Activated gamma-delta T cell treated with anti-CD3 and anti-CD28 coated beads, Interleukin-2, amount 50 U/mL, for 16 hours (primary cell): ENCODE results near the gene CFB.

ENCODE experiments used
- DNase-seq: peaks from one replicate; pipeline ENCODE4 v3.0.0-alpha.2; 2020; ENCODE audit warnings: low read depth

Gene CFB

DNA sequence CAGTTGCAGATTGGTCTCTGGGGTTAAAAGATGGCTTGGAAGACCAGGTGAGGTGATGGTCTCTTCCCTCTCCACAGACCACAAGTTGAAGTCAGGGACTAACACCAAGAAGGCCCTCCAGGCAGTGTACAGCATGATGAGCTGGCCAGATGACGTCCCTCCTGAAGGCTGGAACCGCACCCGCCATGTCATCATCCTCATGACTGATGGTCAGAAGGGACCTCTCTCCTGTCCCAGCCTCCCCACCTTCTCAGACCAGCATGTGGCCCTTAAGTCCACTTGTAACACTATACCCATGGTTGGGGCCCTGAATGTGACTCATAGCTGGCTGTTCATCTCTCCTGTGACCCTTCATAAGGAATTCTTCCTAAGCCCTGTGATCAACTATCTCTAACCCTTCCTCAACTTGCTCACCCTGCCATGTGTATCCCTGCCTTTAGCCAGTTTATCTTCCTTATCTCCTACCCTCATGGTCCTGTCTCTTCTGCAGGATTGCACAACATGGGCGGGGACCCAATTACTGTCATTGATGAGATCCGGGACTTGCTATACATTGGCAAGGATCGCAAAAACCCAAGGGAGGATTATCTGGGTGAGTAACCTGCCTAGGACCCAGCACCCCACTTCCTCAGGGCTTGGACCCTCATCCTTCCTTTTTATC lies 3.0 kb downstream of the CFB start:
- DNase-seq = no peak

DNA sequence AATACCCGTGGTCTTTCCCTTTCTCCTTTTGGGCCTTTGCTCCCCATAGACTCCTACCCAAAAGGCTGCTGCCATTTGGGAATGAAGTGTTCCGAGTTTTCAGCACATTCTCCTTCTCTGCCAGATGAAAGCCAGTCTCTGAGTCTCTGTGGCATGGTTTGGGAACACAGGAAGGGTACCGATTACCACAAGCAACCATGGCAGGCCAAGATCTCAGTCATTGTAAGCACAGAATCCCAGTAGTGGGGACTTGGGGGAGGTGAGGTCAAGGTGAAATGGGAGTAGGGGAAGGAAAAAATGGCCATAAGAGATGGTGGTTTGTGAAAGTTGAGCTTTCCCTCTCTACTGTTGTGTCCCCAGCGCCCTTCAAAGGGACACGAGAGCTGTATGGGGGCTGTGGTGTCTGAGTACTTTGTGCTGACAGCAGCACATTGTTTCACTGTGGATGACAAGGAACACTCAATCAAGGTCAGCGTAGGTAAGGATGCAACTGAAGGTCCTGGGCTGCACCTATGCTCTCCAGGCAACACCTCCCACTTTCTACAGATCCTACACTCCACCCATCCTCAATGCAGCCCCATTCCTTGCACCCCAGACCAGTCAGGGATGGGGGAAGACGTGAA lies 4.1 kb downstream of the CFB start:
- no peak for DNase-seq

GRCh38 chr6:31952140-31952805 lies 6.4 kb downstream of the CFB start:
- DNase-seq = no peak

- no peak for DNase-seq
These were observed 7.0 kb downstream of the CFB start for GRCh38 chr6:31952890-31953289.

GRCh38 chr6:31954511-31954910 lies 8.6 kb downstream of the CFB start:
- DNase-seq = no peak

DNA sequence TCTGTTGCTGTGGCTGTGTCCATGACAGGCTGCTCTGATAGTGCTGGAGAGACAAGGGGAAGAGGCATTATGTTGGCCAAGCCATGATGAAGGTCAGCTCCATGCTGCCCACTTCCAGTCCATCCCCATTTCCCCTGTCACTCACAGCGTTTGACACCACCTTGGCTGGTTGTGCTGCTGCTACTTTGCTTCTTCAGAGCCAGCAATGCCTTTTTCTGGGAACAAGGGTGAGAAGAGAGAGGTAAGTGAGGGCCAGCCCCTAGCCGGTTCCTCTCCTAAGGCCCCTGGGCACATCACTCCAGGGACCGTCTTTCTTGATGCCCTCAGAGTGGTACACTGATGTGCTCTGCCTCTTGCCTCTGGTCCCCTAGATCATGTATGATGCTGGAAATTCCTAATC lies 10.9 kb downstream of the CFB start:
- DNase-seq = no peak

DNA sequence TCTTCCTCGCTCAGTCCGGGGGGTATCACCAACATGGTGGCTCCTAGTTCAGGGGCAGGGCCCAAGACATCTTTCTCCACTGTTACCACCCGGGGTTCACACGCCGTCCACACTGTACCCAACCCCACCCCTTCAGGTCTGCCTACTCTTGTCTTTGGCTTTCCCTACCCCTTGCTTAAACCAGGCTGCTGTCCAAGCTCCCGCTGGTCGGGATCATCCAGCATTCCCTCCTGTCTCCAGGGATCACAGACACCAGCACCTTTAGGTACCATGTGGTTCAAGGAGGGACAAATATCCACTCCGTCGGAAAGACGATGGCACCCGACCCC lies 12.5 kb downstream of the CFB start:
- DNase-seq = no peak

GRCh38 chr6:31958741-31959739 lies 13.1 kb downstream of the CFB start, which contains the start of the genes NELFE and SKIC2:
NELFE (minus strand) TSS chr6:31958971; CDS start chr6:31958446, 525 bp downstream.
SKIC2 (plus strand) TSS chr6:31959175; CDS start chr6:31959193, 18 bp downstream.
- peak; percentile 96 for DNase-seq

- no peak for DNase-seq
These were observed 15.7 kb downstream of the CFB start for GRCh38 chr6:31961616-31962015.

DNA sequence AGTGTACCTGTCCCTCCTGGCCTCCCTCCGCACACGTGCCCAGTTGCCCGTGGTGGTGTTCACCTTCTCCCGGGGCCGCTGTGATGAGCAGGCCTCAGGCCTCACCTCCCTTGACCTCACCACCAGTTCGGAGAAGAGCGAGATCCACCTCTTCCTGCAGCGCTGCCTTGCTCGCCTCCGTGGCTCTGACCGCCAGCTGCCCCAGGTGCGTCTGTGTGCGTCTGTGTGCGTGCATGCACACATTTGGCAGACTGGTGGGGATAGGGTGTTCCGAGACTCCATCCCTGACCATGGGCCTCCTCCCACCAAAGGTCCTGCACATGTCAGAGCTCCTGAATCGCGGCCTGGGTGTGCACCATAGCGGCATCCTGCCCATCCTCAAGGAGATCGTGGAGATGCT lies 18.0 kb downstream of the CFB start:
- no peak for DNase-seq

DNA sequence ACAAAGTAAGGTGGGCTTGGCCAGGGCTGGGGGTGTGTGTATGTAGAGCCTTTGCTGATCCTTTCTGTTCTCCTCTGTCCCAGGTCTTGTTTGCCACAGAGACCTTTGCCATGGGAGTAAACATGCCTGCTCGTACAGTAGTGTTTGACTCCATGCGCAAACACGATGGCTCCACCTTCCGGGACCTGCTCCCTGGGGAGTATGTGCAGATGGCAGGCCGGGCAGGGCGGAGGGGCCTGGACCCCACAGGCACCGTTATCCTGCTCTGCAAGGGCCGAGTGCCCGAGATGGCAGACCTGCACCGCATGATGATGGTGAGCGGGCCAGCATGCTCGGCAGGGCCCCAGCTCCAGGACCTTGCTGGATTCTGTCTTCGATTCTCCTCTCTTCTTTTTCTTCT lies 19.8 kb downstream of the CFB start:
- DNase-seq = no peak

DNA sequence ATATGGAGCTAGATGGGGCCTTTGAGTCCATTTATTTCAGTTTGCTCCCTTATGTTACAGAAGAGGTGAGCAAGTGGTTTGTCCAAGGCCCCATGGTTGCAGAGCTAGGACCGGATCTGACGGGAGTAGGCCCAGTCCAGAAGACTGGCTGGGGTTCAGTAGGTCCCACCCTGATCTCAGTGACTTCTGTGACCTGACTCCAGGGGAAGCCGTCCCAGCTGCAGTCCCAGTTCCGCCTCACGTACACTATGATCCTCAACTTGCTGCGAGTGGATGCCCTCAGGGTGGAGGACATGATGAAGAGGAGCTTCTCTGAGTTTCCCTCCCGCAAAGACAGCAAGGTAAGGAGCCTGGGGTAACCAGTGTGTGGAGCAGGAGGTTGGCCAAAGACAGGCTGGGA lies 20.6 kb downstream of the CFB start:
- no peak for DNase-seq

- no peak for DNase-seq
These were observed 21.4 kb downstream of the CFB start for GRCh38 chr6:31966997-31967925.

DNA sequence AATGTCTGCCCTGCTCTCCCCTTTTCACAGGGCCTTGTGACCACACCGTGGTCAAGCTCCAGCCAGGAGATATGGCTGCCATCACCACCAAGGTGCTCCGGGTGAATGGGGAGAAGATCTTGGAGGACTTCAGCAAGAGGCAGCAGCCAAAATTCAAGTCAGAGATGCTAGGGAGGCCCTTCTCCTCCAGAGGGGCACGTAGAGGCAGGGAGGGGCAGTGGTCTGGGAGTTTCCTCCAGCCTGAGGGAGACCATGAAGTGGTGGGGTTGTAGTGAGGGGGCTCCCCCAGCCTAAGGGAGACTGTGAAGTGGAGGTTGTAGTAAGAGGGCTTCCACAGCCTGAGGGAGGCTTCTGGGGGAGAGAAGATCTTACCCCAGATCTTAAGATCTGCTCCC lies 22.0 kb downstream of the CFB start:
- DNase-seq = no peak

DNA sequence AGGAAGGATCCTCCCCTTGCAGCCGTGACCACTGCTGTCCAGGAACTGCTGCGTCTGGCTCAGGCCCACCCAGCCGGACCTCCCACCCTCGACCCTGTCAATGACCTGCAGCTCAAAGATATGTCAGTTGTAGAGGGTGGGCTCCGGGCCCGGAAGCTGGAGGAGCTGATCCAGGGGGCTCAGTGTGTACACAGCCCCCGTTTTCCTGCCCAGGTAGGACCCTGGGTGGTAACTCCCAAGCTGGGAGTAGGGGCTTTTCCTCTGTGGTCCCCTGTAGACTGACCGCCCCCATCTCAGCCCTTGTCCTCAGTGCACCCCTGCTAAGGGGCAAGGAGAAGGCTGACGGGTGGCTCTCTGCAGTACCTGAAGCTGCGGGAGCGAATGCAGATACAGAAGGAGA lies 22.4 kb downstream of the CFB start:
- DNase-seq = no peak

DNA sequence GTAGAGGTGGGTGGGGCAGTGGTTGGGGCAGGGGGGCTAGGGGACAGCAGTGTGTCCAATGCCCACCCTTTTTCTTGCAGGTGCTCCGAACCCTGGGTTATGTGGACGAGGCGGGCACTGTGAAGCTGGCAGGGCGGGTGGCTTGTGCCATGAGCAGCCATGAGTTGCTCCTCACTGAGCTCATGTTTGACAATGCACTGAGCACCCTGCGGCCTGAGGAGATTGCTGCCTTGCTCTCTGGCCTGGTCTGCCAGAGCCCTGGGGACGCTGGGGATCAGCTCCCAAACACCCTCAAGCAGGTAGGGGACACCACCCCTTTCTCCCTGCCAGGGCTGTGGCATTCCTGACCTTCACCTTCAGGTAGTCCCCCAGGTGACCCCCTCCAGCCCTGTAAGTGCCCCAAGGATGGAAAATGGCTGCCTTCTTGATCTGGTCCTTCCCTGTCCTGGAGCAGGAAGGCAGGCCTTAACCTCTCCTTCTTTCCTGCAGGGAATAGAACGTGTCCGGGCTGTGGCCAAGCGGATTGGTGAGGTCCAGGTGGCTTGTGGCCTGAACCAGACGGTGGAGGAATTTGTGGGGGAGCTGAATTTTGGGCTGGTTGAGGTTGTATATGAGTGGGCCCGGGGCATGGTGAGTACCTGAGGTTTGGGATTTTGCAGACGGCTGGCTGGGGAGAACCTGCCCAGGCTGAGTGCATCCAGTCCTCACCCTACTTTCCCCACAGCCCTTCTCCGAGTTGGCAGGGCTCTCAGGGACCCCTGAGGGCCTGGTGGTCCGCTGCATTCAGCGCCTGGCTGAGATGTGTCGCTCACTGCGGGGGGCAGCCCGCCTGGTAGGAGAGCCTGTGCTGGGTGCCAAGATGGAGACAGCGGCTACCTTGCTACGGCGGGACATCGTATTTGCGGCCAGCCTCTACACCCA lies 23.2 kb downstream of the CFB start:
- no peak for DNase-seq

- no peak for DNase-seq
These were observed 24.1 kb downstream of the CFB start for GRCh38 chr6:31969712-31970603.

DNA sequence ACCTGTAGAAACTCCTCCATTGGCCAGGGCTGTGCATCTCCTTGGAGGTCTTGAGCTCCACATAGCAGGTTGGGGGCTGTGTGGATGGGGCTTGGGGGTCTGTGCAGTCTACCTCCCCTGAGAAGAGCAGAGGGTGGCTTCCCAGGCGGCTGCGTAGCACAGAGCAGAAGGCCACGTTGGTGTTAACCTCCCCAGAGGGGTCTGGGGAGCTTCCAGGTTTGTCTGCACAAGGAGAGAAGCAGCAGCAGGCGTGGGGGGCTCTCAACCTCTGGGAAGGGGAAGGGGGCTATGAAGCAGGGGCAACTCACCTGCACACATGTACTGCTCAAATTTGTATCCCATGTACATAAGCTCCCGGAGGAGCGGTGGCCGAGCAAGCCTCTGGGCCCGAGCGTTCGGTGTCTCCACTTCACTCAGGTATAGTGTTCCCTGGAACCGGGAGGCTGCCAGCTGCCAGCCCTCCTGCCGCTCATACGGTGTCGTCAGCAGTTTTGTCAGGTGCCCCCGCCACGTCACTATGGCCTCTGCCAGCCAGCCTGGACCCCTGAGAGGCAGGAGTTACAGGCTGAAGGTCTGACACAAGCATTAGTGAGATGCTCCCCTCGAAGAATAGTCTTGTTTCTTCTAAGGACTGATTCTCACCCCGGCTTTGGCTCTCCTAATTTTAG lies 24.8 kb downstream of the CFB start:
- no peak for DNase-seq
